ENCODE measurements around the gene SEMA3F.
A peak's percentile ranks its signal among the peaks of the same experiment; 100 is the strongest.

Gene SEMA3F

DNA sequence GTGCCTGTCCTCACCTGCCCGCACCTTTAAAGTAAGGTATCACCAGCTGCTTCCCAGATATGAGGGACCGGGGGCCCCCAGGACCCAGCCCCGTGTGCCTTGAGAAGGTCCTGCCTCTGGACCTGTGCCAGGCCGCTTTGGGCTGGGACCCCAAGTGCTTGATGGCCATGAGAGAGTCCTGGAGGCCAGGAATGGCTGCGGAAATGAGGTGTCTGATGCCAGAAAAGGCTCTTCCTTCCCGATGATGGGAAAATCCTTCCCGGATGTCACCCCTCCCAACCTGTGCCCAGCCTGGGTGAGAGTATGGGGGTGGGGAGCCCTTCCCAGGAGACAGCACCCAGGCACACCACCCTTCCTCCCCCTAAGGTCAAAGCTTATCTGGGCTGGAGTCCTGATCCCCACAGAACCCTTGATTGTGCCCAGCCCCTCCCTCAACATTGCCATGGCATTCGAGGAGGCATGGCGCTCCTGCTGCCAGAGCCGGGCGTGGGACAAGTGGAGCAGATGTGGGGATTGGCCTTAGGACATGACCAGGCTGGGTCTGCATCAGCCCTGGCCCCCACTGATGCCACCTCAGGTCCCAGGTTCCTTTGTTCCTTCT lies 14.2 kb downstream of the SEMA3F start:
- FAIRE-seq (no peak), DNase-seq (ENCODE audit: insufficient read length, low spot score) (no peak)

GRCh38 chr3:50169858-50170257 lies 14.7 kb downstream of the SEMA3F start:
- DNase-seq (ENCODE audit: insufficient read length, low spot score) (no peak), FAIRE-seq (no peak)

DNA sequence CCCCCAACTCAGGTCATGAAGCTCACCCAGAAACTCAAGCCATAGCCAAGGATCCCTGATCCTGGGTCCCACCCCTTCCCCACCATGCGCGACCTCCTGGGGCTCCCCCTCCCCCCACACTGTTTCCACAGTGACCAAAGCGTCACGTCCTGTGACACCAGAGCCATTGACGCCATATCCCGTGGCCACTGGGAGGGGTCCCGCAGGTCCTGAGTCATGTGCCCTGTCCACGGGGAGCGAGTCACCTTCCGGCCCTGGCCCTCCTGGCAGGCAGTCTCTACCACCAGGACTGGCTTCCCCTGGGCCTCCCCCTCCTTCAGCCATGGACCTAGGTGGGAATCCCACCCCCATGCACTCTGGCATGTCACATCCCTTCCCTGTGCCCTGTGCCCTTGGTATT lies 15.6 kb downstream of the SEMA3F start:
- FAIRE-seq = peak; percentile 94
- DNase-seq (ENCODE audit: insufficient read length, low spot score) = peak; percentile 74

- DNase-seq (ENCODE audit: insufficient read length, low spot score) (no peak), FAIRE-seq (peak; percentile 49)
Observed at GRCh38 chr3:50171540-50172301, 16.6 kb downstream of the SEMA3F start.

DNA sequence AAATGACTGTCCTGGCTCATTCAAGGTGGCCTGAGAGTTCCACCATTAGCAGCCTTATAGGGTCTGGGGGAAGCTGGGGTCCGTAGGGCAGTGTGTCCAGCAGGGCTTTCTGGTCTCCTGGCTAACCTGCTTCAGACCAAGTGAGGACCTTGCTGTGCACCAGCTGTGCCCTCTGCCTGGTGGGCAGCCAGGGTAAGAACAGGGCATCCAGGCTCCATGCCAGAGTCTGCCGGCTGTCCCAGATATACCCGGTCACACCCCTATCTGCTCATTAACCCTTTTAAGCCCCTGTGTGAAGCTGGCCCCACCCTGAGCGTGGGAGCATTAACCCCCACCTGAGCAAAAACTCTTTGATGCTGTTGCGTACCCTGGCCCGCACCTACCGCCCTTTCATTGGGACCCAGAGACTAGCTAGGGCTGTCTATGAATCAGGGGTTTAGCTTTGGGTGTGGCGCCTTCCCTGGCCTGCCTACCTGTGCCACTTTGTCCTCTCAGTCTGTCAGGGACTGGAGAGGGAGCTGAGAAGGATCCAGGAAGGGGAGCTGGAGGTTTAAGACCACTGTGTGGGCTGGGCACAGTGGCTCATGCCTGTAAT lies 17.6 kb downstream of the SEMA3F start:
- DNase-seq (ENCODE audit: insufficient read length, low spot score) (no peak), FAIRE-seq (no peak)

DNA sequence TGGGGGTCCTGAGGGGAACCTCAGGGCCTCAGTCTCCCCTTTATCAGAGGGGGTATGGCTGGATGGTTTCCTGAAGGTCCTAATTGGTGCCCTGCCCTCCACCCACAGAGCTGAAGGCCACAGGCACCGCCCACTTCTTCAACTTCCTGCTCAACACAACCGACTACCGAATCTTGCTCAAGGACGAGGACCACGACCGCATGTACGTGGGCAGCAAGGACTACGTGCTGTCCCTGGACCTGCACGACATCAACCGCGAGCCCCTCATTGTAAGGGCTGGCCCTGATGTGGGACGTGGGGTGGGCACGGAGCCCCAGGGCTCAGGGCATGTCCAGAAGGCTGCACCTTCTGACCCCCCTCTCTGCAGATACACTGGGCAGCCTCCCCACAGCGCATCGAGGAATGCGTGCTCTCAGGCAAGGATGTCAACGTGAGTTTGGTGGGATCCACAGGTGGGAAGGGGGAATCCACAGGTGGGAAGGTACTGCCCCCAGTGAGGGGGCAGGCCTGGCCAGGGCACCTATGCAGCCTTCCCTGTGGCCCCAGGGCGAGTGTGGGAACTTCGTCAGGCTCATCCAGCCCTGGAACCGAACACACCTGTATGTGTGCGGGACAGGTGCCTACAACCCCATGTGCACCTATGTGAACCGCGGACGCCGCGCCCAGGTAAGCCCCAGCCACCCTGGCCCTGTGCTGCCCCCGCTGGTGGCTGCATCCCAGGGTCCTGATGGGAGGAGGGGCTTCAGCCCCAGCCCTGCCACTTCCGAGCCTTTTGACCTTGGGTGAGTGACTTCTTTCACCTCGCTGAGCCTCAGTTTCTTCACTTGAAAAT lies 18.8 kb downstream of the SEMA3F start:
- DNase-seq (ENCODE audit: insufficient read length, low spot score) (no peak), FAIRE-seq (no peak)

DNA sequence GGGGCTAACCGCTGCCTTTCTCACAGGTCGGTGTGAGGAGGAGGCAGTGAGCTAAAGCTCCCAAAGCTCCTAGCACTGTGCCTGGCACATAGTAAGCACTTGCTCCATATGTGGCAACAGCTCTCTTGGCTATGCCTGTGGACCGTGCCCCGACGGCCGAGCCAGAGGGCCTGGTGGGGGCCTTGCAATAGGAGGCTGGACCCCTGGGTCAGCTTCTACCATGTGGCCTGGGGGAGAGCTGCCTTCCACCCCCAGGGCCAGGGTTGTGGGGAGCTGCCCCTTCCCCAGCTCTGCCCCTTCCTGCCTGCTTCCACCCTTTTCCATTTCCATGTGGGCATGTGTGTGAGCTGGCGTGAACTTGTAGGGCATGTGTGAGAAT lies 19.4 kb downstream of the SEMA3F start:
- no peak for DNase-seq (ENCODE audit: insufficient read length, low spot score)
- no peak for FAIRE-seq

GRCh38 chr3:50174947-50175524 lies 19.9 kb downstream of the SEMA3F start:
- no peak for FAIRE-seq
- no peak for DNase-seq (ENCODE audit: insufficient read length, low spot score)

DNA sequence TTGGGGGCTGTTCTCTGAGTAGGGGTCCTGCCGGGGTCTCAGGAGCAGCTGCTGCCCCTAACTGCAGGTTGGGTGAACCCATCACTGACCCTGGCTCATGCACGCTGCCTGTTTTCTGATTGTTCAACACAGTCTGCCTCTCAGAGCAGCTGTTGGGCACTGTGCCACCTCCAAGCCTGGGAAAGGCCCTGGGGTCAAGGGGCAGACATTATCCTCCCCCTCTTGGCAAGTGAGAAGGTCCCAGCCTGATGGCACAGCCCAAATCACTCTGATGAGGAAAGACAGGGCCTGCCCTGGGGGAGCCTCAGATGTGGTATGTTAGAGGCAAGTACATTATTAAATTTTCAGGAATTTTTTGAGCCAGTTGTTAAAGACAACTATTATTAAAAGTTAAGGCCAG lies 22.2 kb downstream of the SEMA3F start:
- FAIRE-seq = no peak
- no peak for DNase-seq (ENCODE audit: insufficient read length, low spot score)

GRCh38 chr3:50179710-50180109 lies 24.6 kb downstream of the SEMA3F start:
- FAIRE-seq (no peak), DNase-seq (ENCODE audit: insufficient read length, low spot score) (no peak)

GRCh38 chr3:50181985-50182384 lies 26.9 kb downstream of the SEMA3F start:
- DNase-seq (ENCODE audit: insufficient read length, low spot score) = no peak
- FAIRE-seq = no peak

DNA sequence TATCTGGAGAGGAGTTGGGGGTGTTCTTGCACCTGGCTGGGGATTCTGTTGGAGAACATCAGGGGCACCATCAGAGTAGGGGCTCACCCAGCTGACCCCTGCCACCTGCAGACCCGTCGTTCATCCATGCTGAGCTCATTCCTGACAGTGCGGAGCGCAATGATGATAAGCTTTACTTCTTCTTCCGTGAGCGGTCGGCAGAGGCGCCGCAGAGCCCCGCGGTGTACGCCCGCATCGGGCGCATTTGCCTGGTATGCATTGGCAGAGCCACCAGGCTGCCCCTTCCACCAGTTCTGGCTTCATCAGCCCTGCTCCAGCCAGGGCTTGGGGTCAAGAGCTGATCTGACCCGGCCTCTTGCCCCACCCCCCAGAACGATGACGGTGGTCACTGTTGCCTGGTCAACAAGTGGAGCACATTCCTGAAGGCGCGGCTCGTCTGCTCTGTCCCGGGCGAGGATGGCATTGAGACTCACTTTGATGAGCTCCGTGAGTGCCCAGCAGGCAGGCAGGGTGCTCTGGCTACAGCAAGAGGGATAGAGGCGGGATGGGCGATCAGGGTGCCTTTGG lies 27.5 kb downstream of the SEMA3F start:
- FAIRE-seq (no peak), DNase-seq (ENCODE audit: insufficient read length, low spot score) (no peak)

DNA sequence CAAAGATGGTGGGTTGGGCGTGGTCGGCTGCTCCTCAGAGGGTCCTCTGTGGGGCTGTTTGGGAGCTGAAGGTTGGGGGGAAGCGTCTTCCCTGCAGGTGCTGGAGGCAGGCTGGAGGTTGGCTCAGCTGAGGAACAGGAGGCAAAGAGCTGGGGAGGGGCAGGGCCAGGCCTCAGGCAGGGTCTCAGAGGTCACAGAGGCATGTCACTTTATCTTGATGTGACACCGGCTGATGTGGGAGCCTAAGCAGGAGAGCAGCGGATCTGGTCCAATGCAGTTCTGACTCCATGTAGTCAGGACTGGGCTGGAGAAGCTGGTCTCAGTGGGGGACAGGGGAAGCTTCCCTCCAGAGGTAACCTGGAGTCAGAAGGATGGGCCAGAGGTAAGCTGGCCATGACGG lies 28.6 kb downstream of the SEMA3F start:
- DNase-seq (ENCODE audit: insufficient read length, low spot score) (no peak), FAIRE-seq (no peak)

DNA sequence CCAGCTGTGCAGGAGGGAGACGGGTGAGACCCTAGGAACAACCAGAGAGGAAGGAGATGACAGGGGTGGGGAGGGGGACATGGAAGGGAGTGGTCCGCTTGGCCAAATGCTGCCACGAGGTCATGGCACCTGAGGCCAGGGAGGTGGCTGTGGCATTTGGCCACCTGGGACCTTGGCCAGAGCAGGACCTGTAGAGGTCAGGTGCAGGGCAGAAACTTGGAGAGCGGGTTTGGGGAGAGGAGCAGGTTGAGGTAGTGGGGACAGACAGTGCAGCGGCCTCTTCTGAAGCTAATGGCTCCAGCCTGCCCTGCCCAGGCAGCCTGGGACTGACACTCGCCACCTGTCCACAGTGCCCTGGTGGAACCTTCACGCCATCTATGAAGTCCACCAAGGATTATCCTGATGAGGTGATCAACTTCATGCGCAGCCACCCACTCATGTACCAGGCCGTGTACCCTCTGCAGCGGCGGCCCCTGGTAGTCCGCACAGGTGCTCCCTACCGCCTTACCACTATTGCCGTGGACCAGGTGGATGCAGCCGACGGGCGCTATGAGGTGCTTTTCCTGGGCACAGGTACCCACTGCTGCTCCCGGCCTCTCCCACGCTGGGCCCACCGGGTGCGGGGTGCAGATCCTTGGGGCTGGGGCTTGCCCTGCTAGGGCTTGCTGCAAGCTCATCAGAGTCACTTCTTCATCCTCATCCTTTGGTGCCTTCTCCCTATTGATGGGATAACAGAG lies 29.3 kb downstream of the SEMA3F start:
- peak; percentile 31 for FAIRE-seq

DNA sequence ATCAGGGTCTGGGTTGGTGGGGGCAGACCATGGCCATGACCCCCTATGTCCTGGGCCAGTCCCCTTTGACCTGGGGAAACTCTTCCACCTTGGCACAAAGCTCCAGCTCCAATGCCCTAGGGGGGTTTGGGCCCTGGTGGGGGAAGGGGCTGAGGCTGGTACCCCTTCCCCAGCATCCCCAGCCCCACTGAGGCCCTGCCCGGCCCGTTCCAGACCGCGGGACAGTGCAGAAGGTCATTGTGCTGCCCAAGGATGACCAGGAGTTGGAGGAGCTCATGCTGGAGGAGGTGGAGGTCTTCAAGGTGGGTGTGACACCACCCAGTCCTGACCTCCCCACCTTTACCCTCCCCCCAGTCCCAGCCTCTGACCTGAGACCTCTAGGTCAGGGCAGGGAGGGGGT lies 30.1 kb downstream of the SEMA3F start:
- FAIRE-seq = no peak
- no peak for DNase-seq (ENCODE audit: insufficient read length, low spot score)

More for the DNA sequence above, 29.3 kb downstream of the SEMA3F start:
- DNase-seq (ENCODE audit: insufficient read length, low spot score) = no peak

- FAIRE-seq (no peak), DNase-seq (ENCODE audit: insufficient read length, low spot score) (no peak)
Observed at GRCh38 chr3:50186096-50186495, 31.0 kb downstream of the SEMA3F start.

GRCh38 chr3:50187750-50188149 lies 32.6 kb downstream of the SEMA3F start:
- DNase-seq (ENCODE audit: insufficient read length, low spot score) = no peak
- FAIRE-seq = no peak

DNA sequence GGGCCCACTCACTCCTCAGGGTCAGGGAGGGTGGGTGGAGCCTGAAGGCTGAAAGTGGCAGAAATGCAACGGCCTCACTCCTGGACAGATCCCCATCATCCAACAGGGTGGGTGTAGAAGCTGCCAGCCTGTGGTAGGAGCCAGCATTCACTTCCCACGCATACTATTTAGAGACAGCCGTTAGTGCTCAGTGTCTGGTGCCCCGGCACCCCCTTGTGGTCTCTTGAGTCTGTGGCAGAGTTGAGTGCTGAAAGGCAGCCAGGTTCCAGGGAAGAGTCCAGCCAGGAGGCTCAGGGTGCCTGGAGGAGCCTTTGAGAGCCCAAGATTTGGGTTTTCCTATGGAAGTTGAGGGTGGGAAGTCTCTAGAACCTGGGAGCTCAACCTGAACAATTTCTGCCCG lies 34.1 kb downstream of the SEMA3F start:
- peak; percentile 88 for DNase-seq (ENCODE audit: insufficient read length, low spot score)
- FAIRE-seq = peak; percentile 86

- no peak for DNase-seq (ENCODE audit: insufficient read length, low spot score)
- FAIRE-seq = peak; percentile 92
Observed at GRCh38 chr3:50189989-50190388, 34.9 kb downstream of the SEMA3F start.

All from HTR-8/SVneo (cell line).